Measurements from ENCODE around the gene UBE2R2. TPM values are rescaled to one million over a fixed set of nuclear protein-coding genes. Genes with fewer than 3 reads are reported as not detected.
"Not testable (repeated sequence)": the region's sequence is repeated elsewhere in the genome, so short reads cannot be mapped to it uniquely, and the experiment has no call there.

The UBE2R2 gene
- total and polyA plus RNA-seq, 2 of the 4 experiments (the other 2 are of a cell fraction): 12.7 to 24.8 TPM

GRCh38 chr9:33791117-33791516 lies 25.8 kb upstream of the UBE2R2 start:
- no peak overlapping the region for H3K4me2 ChIP-seq (ENCODE audit: low read depth, low read length)
- in situ Hi-C loops (cut with MboI; ENCODE audit: low sequenced_read_pairs) (no loop called here), intact Hi-C loops (cut with micrococcal nuclease) (no loop called here), dilution Hi-C loops (cut with HindIII; ENCODE audit: low sequenced_read_pairs, unreplicated experiment) (no loop called here)
- H2BK20ac ChIP-seq (ENCODE audit: low read depth, low read length): no peak overlapping the region; the same call in 1 of the 2 replicates
- peak; percentile 69 for DNase-seq
- no peak overlapping the region for H3K9ac ChIP-seq (ENCODE audit: low read depth, low read length)
- peaks cover 4% of the 10 kb centered on the region; the same call in 1 of the 2 replicates for H3K4me1 ChIP-seq (ENCODE audit: control insufficient read depth, insufficient read depth, low read length)
- H3K27me3 ChIP-seq (ENCODE audit: control insufficient read depth, insufficient read depth, low read length): peaks cover 23% of the 10 kb centered on the region
- H3K23ac ChIP-seq (ENCODE audit: low read depth, low read length): no peak overlapping the region
- H3K18ac ChIP-seq (ENCODE audit: low read depth, low read length): no peak overlapping the region
- H4K20me1 ChIP-seq (ENCODE audit: insufficient read depth, low read length): no peaks in the 10 kb centered on the region
- H3K27ac ChIP-seq (ENCODE audit: insufficient read depth, low read length): no peak overlapping the region
- no peaks in the 10 kb centered on the region; the same call in 1 of the 2 replicates for H3K9me3 ChIP-seq (ENCODE audit: control insufficient read depth, insufficient read depth, low read length)
- no CpG with 5 or more reads among the region's 2 CpGs for WGBS, 2 experiments (ENCODE audit: extremely low coverage in 2 of 2, insufficient read length in 1 of 2)
- H4K91ac ChIP-seq (ENCODE audit: insufficient read depth, low read depth, low read length): no peak overlapping the region
- H4K8ac ChIP-seq (ENCODE audit: low read depth in 2 of 2, low read length in 2 of 2): no peak overlapping the region
- H2AK5ac ChIP-seq (ENCODE audit: low read depth, low read length): no peak overlapping the region
- no peaks in the 10 kb centered on the region for H3K36me3 ChIP-seq (ENCODE audit: control insufficient read depth, insufficient read depth, low read length)
- peak overlapping the region; percentile 49 for H2AFZ ChIP-seq (replicated peaks; ENCODE audit: low read length, poor library complexity)
- peak; percentile 32; the same call in 1 of the 2 replicates for ATAC-seq (ENCODE audit: low read depth)
- no peak overlapping the region for H4K5ac ChIP-seq (ENCODE audit: low read depth, low read length)
- no peak overlapping the region for H3K4me3 ChIP-seq (ENCODE audit: insufficient read depth, low read depth, low read length)
- TF ChIP-seq BHLHE40 (IDR thresholded peaks at IDR 0.05; ENCODE audit: low read depth, low read length): no peak
- TF ChIP-seq RAD21 (IDR thresholded peaks at IDR 0.05; ENCODE audit: low read length): no peak
- no peak overlapping the region for H3K14ac ChIP-seq (replicated peaks; ENCODE audit: low read depth, low read length)
- ChIA-PET CTCF (interaction anchor here (0.7 kb wide), 1 partner anchor 12 kb away, joined by 3 read pairs; no protein-coding TSS in a partner anchor), POLR2A (ENCODE audit: unreplicated experiment) (no interaction called here)
- no TSS peak for BruUV-seq (replicated peaks)
- no peak overlapping the region for H3K4ac ChIP-seq (ENCODE audit: low read depth, low read length)
- H2BK15ac ChIP-seq (ENCODE audit: low read depth, low read length): no peak overlapping the region
- no peak overlapping the region for H3K56ac ChIP-seq (ENCODE audit: extremely low read depth, insufficient read depth, low read length)
- no peak overlapping the region for H2BK120ac ChIP-seq (ENCODE audit: low read depth, low read length)
- no peak overlapping the region for H2AK9ac ChIP-seq (replicated peaks; ENCODE audit: low read depth, low read length, poor library complexity)
- H3K79me1 ChIP-seq (ENCODE audit: low read depth in 1 of 2, low read length in 2 of 2): no peaks in the 10 kb centered on the region
- H3K9me1 ChIP-seq (ENCODE audit: insufficient read depth, low read length): peaks cover 5% of the 10 kb centered on the region
- H2BK5ac ChIP-seq (ENCODE audit: low read depth, low read length, poor library complexity, severe bottlenecking): no peak overlapping the region

- dilution Hi-C loops (cut with HindIII; ENCODE audit: low sequenced_read_pairs, unreplicated experiment); H3K18ac ChIP-seq (ENCODE audit: low read depth, low read length); H2AK5ac ChIP-seq (ENCODE audit: low read depth, low read length); H3K14ac ChIP-seq (replicated peaks; ENCODE audit: low read depth, low read length); H3K9me3 ChIP-seq (ENCODE audit: control insufficient read depth, insufficient read depth, low read length); H3K4me2 ChIP-seq (ENCODE audit: low read depth, low read length); BruUV-seq (replicated peaks); H3K27ac ChIP-seq (ENCODE audit: insufficient read depth, low read length); intact Hi-C loops (cut with micrococcal nuclease); H3K4ac ChIP-seq (ENCODE audit: low read depth, low read length); H2BK120ac ChIP-seq (ENCODE audit: low read depth, low read length); H4K8ac ChIP-seq (ENCODE audit: low read depth in 2 of 2, low read length in 2 of 2); H3K9me1 ChIP-seq (ENCODE audit: insufficient read depth, low read length); H3K9ac ChIP-seq (ENCODE audit: low read depth, low read length); H2BK15ac ChIP-seq (ENCODE audit: low read depth, low read length); H2BK5ac ChIP-seq (ENCODE audit: low read depth, low read length, poor library complexity, severe bottlenecking); H4K5ac ChIP-seq (ENCODE audit: low read depth, low read length); DNase-seq; H3K56ac ChIP-seq (ENCODE audit: extremely low read depth, insufficient read depth, low read length); H4K91ac ChIP-seq (ENCODE audit: insufficient read depth, low read depth, low read length); H2AK9ac ChIP-seq (replicated peaks; ENCODE audit: low read depth, low read length, poor library complexity); H2BK20ac ChIP-seq (ENCODE audit: low read depth, low read length); CTCF ChIA-PET; in situ Hi-C loops (cut with MboI; ENCODE audit: low sequenced_read_pairs); H3K23ac ChIP-seq (ENCODE audit: low read depth, low read length); ATAC-seq (ENCODE audit: low read depth); H3K4me1 ChIP-seq (ENCODE audit: control insufficient read depth, insufficient read depth, low read length); H4K20me1 ChIP-seq (ENCODE audit: insufficient read depth, low read length); H3K36me3 ChIP-seq (ENCODE audit: control insufficient read depth, insufficient read depth, low read length); POLR2A ChIA-PET (ENCODE audit: unreplicated experiment); H3K79me1 ChIP-seq (ENCODE audit: low read depth in 1 of 2, low read length in 2 of 2); H2AFZ ChIP-seq (replicated peaks; ENCODE audit: low read length, poor library complexity); H3K4me3 ChIP-seq (ENCODE audit: insufficient read depth, low read depth, low read length): not testable (repeated sequence)
- H3K27me3 ChIP-seq (ENCODE audit: control insufficient read depth, insufficient read depth, low read length): peaks cover 16% of the 10 kb centered on the region
- no CpG with 5 or more reads among the region's 1 CpG for WGBS, 2 experiments (ENCODE audit: extremely low coverage in 2 of 2, insufficient read length in 1 of 2)
Observed at GRCh38 chr9:33793496-33793895, 23.5 kb upstream of the UBE2R2 start.
